GM19468 (cell line): ENCODE measurements around the gene AARS2.

Experiments
- ATAC-seq: cut with Tn5 transposase; IDR thresholded peaks from one replicate; pipeline ENCODE4 v1.9.1; 2021; ENCODE audit warnings: mild to moderate bottlenecking, moderate library complexity, moderate number of reproducible peaks; ENCODE audit not compliant: unreplicated experiment; ENCODE audit errors: extremely low read depth

AARS2 gene

DNA sequence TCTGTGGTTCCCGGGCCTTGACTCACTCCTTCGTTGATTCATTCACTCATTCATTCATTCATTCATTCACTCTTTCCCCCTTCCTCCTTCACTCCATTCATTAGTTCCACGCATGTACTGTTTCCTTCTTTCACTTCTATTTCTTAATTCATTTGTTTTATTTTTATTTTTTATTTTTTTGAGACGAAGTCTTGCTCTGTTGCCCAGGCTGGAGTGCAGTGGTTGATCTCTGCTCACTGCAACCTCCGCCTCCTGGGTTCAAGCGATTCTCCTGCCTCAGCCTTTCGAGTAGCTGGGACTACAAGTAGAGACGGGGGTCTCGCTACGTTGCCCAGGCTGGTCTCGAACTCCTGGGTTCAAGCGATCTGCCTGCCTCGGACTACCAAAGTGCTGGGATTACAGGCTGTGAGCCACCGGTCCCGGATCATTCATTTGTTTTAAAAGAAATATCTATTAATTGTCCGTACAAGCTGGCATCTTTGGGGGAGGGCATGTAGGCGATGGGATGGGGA is 47.4 kb downstream of the AARS2 start:
- ATAC-seq = no peak

DNA sequence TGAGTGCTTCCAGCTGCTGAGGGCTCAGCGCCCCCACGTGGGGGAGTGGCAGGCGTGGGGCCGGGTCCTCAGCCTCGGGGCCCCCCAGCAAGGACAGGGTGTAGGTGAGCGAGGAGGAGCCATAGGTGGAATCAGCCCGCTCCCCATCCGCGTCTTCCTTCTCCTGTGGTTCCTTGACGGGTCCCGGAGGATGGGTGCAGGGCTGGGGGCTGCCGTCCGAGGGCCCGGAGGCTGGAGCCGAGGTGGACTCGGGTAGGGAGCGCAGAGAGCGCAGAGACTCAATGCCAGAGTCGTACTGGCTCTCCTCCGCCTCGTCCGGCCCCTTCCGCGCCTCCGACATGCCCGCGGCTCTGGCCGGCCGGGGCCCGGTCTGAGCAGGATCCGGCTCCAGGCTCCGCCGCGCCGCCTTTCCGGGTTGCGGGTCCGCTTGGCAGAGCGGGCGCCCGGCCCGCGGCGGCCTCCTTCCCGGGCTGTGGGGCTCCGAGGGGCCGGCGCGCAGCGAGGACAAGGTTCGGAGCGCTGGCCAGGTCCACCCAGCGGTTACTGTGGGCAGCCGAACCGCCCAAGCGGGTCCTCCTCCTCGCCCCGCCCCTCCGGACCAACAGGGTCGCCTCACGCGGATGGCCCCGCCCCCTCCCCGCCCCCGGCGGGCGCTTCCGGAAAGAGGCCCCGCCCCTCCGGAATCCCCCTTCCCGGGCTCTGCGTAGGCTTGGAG is 48.0 kb downstream of the AARS2 start, which contains the start of gene NFKBIE:
TSS of gene NFKBIE (minus strand) at position 545 of the 715 bp plus-strand sequence. CDS start at position 340, 205 bp downstream.
- ATAC-seq = peak; percentile 41

DNA sequence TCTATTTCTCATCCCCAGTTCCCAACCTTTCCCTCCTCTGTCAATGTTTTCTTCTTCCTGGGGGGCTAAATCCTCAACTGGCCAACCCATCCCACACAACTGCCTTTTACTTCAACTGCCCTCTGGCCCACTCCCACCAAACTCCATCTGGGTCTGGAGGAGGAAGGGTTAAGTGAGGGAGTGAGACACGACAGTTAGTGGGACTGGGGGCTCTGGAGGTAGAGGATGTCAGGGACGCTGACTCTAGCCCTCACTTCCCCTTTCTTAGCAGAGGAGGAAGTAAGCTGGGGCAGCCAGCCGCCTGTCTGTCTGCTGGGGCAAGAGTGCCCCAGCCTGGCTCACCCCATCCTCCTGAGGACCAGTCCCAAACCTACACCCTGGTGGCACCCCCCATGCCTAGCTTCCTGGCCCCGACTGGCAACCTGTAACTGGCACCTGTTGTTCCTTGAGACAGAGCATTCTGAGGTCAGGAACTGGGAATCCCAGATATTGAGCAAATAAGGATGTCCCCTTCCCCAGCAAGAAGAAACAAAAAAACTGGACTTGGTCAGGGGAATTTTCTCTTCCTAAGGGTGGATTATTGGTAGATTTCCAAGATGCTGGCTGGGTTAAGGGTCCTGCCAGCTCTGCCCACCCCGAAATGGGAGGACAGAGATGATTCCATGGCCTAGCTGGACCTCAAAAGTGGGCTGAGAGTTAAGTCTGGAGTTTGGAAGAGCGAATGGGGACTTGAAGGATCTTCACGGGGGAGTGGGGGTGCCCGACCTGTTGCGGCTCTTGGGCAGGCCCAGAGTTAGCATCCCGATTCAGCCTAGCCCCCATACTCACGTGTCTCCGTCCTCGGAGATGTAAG is 48.8 kb downstream of the AARS2 start:
- ATAC-seq = peak; percentile 23

DNA sequence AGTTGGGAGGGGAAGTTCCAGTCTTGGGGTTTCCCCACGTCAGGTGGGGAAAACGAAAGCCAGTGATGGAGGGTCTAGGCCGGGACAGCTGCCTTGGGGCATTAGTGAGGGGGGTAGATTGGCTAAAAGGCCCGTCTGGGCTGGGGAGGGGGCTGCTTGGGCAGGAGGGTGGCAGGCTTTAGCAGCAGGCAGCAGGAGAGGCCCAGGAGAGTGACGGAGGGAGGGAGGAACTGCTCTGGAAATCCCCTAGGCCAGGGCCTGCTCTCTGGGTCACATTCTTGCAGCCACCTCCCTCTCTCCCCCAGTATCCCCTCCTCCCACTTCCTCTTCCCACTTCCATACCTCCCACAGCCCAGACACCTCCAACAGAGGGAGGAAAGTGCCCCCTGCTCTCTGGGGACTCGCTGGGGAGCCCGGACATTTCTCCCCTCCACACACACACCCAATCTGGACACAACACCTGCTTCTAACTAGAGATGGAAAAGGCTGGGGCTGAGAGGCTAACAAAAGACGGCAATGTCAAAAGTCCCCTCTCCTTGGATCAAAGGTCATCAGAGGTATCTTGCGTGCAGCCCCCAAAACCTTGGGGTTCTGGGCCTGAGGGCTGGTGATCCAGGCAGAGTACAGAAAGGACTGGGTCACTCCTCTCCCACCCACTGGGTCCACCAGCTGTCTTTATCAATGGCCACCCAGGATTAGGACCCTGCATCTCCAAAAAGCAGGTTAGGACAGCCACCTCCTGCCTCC is 49.6 kb downstream of the AARS2 start:
- no peak for ATAC-seq

GRCh38 chr6:44262467-44263353 is 50.4 kb downstream of the AARS2 start:
- no peak for ATAC-seq

- ATAC-seq = no peak
These were observed 51.6 kb downstream of the AARS2 start for GRCh38 chr6:44261581-44261980.

DNA sequence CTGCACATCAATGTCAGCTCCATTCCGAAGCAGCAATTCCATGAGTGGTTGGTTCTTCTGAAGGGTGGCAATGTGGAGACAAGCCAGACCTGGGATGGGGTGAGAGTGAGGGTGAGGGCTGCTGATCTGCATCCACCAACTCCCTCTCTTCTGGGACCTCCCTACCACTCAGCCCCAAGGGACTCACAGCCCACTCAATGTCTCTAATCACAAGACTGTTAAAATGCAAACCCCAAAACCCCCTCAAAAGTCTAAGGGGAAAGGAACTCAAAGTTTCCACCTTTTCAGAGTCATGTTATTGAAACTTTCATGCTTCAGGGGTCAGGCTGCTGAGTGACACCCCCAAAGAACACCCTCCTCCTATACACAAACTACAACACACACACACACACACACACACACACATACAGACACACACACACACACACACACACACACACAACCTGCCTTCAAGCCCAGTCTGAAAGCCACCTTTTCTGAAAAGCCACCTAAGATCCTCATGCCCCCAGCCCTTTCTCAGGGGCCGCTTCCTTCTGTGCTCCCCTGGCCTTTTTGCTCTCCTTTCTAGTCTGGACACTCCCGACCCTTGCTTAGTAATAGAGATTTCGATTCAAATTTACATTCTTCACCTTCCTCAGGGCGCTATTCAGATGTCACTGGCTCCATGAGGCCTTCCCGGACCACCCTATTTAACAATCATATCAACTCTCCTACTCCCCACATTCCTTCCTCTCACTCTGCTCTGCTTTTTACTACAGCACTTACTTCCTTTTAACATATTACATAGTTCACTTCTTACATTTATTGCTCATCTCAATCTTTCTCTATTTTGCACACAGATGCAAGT is 52.5 kb downstream of the AARS2 start:
- no peak for ATAC-seq

- no peak for ATAC-seq
These were observed 53.1 kb downstream of the AARS2 start for GRCh38 chr6:44260011-44260410.

DNA sequence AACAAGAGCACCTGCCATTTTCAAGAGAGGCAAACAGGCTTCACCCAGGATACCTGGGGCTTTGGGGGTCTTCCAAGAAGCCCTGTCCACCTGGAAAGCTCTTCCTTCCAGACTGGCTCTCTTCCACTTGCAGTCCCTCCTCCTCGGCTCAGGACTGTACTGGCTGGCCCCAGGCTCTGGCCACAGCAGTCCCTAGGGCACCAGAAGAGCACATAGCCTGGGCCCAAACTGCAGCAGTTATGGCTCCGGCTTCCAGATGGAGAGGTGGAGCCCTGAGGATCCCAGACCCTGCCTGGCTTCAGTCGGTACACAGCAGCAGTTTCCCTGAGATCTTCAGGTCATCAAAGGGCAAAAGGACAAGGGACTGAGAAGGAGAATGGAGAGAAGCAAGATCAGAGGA is 54.2 kb downstream of the AARS2 start:
- no peak for ATAC-seq

DNA sequence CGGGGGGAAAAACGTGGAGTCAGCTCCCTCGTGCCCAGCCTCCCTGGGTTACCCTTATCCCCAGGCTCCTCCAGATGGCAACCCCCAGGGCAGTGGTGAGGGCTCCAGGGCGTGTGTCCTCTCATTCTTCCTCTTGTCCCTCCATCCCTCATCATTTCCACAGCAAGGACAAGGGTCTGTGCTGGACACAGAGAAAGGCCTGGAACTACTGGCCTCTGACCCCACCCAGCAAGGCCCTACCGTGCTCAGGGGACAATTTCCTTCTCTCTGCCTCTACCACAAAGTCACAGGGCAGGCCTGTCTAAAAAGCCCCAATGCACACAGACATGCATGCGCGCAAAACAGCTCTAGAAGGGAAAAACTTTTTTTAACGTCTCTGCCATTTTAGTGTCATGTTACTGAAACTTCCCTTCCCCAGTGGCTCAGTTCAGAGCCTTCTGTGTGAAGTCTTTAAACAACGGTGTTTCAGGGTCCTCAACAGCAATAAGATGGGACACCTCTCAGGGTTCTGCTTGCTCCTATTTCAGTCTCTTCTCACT is 54.8 kb downstream of the AARS2 start:
- no peak for ATAC-seq

DNA sequence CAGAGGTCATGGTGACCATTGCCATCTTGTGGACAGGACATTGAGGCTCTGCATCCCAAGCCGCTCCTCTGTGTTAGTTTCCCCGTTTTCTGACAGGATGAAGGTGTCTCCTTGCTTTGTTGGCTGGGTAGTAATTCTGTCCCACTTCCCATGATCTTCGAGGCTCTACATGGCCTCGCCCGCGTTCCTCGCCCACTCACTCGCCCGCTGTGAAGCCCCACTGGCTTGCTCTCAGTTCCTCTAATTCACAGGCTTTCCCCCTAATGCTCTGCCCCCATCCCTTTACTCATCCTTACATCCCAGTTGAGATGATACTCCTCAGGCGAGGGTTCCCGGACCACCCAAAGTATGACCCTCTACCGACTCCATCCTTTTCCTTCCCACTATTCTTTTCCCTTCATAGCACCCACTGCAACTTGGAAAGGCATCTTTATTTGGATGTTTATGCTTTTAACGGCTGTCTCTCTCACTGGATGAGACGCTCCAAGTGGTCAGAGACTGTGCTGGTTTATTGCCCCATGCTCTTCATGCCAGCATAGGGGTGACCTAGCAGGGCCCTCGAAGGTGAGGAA is 55.3 kb downstream of the AARS2 start:
- no peak for ATAC-seq

DNA sequence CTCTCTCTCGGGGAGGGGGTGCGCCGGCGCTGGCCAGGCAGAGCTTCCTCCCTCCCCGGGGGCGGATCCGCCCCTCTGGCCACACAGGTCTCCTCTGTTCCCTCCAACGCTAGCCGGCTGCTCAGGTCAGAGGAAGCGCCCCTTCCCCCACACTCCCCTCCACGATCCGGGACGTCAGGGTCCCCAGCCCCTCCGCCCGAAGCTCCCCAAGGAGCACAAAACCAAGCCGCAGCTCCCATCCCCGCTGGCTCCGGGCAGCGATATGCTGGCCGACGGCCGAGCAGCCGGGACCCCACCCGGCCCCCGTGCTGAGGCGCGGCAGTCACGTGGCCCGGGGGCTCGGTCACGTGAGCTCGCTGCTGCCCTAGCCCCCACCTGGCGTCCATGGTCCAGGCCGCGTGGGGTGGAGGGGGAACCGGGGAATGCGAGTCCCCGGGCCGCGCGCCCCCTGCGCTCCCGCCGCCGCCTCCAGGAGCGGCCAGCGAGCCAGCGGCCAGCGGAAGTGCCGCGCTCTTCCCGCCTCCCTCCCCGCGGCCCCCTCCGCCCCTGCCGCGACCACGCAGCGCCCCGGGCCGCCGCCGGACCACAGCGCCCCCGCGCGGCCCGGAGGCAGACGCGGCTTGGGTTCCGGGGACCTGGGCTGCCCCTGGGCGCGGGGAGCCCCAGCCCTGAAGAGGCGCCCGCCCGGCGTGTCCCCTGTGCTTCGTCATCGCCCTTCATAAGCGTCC is 56.0 kb downstream of the AARS2 start, which contains the start of gene SLC35B2:
TSS of gene SLC35B2 (minus strand) at position 504 of the 728 bp plus-strand sequence. CDS start at position 386, 118 bp downstream.
- ATAC-seq = peak; percentile 22

DNA sequence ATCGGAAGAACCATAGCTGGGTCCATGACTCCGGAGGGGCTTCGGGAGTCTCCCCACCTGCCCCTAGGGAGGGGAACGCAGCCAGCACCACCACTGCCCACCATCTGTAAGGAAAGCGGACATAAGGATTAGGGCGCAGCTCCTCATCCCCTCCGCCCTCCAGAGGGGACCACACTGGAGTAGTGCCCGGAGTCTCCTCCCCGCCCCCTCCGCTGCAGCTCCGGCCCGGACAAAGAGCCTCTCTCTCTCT is 56.4 kb downstream of the AARS2 start:
- ATAC-seq = no peak

- no peak for ATAC-seq
These were observed 57.0 kb downstream of the AARS2 start for GRCh38 chr6:44255871-44256774.

DNA sequence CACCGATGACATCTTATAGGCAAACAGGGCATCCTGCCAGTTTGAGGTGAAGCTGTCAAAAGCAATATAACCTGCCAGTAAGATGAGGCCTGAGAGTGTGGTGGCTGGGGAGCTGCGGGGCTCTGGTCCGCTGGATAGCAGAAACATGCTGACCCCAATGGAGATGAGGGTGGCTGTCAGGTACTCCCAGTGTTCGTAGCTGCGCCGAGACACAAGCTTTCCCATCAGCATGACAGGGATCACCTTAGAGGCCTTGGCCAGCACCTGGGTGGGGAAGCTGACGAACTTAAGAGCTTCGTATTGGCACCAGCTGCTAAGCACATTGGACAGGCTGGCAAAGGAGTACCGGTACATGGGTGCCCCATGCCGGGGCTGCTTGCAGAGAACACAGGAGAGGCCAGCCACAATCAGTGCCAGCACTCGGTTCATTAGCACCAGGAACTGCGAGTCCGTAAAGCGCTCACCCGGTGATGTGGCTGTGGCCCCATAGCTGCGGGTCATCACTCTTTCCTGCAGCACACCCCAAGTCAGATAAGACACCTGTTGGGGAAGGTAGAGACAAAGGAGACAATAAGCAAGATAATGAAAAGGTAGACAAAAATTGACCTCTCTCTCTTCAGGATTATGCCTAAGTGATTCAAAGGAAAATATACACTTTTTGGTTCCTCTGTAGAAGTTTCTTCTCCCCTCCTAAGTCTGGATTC is 57.9 kb downstream of the AARS2 start:
- no peak for ATAC-seq
